Stimulated activated CD4-positive, alpha-beta T cell treated with anti-CD3 and anti-CD28 coated beads, TNF-alpha, amount 100 ng/mL, for 4 hours (primary cell): ENCODE results near the gene ASPHD1.
A peak's percentile ranks its signal among the peaks of the same experiment; 100 is the strongest.
"Not testable (repeated sequence)": the region's sequence is repeated elsewhere in the genome, so short reads cannot be mapped to it uniquely, and the experiment has no call there.

ENCODE experiments used
- DNase-seq, 3 experiments: peaks; one replicate each; pipeline ENCODE4 v3.0.0-alpha.2; 2020; ENCODE audit warnings: low read depth in 3 of 3

ASPHD1 gene

DNA sequence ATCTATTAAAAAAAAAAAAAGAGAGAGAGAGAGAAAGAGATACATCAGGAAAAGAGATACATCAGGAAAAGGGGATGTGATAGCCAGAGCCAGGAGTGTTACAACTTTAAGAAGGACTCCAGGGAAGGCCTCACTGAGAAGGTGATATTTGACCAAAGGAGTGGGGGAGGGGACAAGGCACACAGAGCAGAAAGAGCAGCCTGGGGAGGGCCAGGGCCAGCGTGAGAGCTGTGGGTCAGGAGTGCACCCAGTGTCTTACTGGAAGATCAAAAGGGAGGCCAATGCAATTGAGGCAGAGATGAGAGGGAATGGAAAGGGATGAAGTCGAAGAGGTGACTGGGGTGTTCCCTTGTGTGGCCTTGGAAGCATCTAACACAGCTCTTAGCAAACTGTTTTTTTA is 7.7 kb downstream of the ASPHD1 start:
- no peak for DNase-seq

GRCh38 chr16:29908719-29909220 is 8.5 kb downstream of the ASPHD1 start:
- DNase-seq = no peak

DNA sequence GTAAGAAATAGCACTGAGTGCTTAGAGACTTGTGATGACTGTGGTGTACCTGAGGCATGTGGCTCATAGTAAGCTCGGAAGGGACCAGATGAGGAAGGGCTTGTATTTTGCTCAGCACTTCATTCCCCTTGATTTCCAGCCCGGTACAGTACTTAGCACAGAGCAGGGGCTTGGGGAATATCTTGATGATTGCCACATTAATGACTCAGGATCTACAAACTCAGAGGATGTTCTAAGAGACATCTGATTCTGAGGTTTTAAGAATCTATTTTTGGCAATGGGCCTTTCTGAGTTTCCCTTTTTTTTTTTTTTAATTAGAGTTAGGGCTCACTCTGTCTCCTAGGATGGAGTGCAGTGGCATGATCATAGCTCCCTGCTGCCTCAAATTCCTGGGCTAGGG is 9.1 kb downstream of the ASPHD1 start:
- no peak for DNase-seq

DNA sequence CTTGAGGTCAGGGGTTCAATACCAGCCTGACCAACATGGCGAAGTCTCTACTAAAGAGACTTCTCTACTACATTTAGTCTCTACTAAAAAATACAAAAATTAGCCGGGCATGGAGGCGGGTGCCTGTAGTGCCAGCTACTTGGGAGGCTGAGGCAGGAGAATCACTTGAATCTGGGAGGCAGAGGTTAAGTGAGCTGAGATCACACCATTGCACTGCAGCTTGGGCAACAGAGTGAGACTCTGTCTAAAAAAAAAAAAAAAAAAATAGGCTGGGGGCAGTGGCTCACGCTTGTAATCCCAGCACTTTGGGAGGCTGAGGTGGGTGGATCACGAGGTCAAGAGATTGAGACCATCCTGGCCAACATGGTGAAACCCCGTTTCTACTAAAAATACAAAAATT is 9.6 kb downstream of the ASPHD1 start:
- not testable (repeated sequence) for DNase-seq

DNA sequence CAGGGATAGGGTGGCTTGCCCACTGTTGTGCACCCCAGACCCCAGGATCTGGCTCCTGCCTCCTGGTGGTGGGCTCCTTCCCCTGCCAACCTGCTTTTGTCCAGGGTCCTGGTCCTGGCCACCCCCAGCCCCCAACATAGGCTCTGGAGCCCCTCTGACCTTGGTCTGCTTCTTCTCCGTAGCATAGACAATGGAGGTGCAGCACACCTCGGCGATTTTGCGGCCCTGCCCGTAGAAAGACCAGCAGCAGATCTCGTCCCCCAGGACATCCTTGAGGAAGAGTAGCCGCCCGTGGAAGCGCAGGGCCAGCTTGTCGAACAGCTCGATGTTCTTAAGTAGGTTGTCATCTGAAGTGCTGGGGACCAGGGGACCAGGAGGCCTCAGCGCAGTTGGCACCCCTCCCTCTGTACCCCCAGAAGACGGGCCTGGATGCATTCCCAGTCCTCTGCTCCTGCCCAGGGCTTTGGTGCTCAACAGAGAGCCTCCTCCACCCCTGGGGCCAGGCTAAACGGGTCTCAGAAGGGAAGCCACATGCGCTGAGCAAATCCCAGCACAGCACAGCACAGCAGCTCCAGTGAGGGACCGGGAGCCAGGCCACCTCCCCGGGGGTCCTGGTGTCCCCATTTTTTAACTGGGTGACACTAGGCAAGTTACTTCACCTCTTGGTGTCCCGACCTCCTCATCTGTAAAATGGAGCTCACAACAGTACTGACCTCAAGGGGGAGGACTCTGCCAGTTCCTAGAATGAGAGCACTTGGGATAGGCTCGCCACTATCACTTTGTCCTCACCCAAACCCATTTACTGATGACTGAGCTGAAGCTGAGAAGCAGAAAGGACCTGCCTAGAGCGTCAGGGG is 10.8 kb downstream of the ASPHD1 start:
- no peak for DNase-seq

GRCh38 chr16:29911676-29912010 is 11.4 kb downstream of the ASPHD1 start:
- no peak for DNase-seq

DNA sequence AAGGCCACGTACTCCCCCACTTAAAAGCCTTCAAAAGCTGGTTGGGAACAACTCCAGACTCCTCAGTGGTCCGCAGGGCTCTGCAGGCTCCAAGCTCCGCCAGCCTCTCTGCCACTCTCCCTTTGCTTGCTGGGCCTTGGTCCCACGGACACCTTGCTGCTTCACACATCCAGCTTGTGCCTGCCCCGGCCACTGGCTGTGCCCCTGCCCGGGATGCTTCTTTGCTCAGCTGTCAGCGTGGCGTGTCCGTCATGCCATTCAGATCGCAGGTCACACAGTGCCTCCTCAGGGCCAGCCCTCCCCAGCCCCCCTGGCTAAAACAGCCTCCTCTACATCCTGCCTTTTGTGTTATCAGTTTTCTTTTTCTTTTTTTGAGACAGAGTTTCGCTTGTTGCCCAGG is 11.8 kb downstream of the ASPHD1 start:
- no peak for DNase-seq

GRCh38 chr16:29913514-29913913 is 13.2 kb downstream of the ASPHD1 start:
- DNase-seq = no peak

DNA sequence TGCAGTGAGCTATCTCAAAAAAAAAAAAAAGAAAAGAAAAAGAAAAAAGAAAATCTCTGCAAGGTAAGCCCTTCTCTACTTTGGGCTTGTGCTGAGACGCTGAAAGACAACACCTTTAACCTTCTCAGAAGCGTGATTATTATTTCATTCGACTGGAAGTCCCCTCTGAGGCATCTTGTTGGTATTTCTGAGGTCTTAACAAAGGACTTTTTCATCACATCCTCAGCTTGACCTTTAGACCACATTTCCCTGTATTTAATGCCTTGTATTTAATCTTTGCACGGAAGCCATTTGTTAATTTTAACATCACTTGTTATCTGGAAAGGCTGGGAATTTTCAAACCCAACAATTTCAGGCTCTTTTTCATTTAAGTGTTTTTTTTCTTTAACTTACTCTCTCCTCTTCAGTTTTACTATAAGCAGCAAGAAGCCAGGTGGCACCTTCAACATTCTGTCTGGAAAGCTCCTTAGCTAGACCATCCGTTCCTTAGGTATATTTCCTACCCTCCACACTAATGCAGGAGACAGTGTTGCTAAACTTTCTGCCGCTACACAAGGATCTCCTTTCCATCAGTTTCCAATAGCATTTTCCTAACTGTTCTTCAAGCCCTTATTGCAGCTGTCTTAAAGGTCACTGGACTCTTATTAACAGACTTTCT is 15.4 kb downstream of the ASPHD1 start:
- DNase-seq = no peak

DNA sequence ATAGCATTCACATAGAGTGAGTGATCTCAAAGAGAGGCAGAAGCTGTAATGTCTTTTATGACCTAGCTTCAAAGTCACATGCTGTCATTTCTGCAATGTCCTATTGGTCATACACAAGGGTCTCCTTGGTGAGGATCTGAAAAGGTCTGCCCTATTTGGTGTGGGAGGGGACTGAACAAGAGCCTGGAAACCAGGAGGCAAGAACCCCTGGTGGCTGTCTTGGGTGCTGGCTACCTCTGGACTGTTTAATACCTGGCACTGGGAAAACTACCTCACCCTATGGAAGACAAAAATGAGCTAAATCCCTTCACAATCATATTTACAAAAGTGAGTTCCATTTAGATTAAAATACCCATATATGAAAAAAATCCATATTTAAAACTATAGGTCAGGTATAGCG is 16.7 kb downstream of the ASPHD1 start:
- DNase-seq = no peak

GRCh38 chr16:29920288-29921033 is 20.2 kb downstream of the ASPHD1 start:
- no peak for DNase-seq

DNA sequence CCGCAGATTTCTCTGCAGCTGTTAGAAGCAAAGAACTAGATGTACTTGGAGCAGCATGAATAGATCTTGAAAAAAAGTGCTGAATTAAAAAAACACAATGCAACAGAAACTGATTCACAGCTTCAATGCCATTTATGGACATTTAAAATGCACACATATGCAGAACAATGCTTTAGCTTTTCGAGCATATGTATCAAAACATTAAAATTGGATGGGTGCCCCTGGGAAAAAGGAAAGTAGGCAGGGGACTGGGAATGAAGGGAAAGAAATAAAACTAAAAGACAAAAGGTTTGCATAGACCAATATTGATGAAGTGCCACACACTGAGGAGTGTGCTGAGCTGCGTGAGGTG is 20.7 kb downstream of the ASPHD1 start:
- DNase-seq = no peak

DNA sequence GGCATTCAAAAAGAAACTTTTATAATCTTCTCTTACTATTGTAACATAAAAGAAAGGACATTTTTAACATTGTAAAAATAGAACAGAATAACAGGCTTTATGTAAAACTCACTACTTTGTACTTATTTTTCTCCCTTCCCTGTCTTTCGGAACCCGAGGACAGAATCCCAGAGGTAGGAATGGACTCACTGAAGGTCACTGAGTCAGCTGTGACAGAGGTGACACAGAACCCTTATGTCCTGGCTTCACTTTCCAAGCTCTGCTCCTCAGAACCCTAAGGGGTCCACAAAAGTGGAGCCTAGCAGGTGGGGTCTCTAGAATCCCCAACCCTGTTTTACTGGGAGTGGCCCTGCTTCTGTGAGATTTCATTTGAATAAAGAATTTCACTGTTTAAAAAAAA is 22.0 kb downstream of the ASPHD1 start:
- DNase-seq = no peak

GRCh38 chr16:29922986-29923501 is 22.8 kb downstream of the ASPHD1 start:
- DNase-seq = no peak

DNA sequence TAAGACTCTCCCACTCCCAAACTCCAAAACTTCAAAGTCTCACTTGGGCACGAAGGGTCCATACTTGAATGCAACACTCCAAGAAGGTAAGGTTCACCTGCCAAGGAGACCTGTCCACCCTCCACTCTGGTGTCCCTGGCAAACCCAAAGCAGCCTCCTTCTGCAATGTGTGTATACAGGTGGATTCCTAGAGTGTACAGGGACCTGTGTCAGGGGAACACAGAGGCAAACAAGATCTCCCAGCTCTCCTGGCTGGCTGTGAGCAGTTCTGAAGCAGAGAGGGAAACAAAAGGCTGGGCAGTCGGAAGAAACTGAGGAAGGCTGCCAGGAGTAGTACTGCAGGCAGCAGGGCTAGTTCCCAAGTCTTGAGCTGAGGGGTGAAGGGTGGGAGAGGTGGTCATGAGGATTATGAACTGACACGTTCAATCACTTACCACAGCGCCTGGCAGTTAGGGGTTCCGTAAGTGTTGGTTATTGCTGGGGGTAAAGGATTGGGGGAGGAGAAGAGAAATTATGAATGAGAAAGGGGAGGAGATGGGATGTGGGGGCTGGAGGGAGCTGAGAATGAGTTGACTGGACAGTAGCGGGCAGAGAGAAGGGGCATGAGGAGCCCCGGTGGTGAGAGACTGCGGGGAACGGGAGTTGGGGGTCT is 24.9 kb downstream of the ASPHD1 start:
- DNase-seq = no peak

DNA sequence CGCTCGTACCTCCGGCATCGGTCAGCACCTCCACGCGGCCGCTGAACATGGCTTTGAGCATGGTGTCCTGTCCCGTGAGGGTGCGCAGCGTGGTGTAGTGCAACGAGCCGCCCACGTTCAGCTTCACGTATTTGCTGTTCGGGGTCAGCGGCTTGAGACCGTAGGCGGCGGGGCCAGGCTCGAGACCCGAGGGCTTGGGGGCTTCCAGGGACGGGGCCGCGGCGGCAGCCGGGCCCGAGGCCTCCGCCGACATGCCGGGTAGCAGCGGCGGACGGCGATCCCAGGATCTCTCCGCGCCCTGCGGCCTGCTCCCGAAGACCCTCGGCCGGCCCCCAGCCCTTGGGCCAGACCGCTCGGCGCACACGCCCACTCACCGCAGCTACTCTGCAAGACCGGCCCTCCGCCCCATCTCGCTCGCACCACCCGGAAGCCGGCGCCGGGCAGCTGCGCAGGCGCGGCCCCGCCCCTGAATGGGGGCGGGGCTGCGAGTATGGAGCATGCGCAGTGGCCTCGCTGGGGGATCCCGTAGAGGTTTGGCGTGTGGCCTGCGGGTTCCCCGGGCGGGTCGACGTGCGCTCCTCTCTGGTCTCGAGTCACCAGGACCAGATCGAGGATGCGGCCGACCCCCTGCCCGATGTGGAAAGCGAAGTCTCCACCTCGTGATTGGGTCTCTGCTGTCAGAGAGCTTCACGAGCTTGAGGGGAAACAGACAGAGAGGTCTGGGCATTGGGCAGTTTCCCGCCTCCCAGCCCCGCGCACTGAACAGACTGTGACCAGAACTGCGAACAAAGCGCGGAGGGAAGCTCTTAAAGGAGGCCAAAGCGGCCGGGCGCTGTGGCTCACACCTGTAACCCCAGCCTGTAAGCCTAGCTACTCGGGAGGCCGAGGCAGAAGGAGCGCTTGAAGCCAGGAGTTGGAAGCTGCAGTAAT is 25.8 kb downstream of the ASPHD1 start, which contains the start of gene KCTD13:
KCTD13 (minus strand) TSS at position 446 of the 930 bp plus-strand sequence; CDS start at position 253, 193 bp downstream.
- peak; percentile 85 to 89 (median 85) for DNase-seq

GRCh38 chr16:29926711-29927052 is 26.4 kb downstream of the ASPHD1 start:
- no peak for DNase-seq

DNA sequence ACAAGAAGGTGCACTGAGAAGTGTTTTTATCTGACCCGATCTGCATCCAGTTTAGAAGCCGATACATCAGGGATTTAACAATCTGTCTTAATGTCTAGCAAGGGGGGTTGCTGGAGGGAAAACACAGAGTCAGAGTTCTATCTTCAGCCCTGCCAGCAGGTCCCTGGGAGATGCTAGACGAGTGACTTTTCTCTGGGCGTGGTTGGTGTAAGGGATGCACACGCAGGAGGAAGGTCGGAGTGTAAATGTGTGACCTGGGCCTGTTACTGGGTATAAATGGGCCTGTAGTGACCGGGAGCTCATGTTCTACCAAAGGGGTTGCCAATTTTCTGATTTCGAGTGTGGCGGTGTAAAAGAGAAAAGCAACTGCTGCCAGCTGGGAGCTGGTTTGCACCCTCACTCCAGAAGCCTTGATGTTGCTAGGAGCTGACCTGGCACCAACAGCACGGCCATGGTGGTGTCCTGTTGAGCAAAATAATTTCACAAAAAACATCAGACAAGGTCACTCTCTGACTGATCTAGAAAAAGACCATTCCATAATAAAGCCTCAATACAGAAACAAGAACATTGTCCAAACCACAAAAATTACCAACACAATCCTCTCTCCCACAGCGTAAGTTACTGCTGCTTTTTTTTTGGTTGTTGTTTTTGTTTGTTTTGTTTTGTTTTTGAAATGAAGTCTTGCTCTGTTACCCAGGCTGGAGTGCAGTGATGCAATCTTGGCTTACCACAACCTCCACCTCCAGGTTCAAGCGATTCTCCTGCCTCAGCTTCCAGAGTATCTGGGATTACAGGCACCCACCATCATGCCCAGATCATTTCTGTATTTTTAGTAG is 27.0 kb downstream of the ASPHD1 start:
- no peak for DNase-seq

DNA sequence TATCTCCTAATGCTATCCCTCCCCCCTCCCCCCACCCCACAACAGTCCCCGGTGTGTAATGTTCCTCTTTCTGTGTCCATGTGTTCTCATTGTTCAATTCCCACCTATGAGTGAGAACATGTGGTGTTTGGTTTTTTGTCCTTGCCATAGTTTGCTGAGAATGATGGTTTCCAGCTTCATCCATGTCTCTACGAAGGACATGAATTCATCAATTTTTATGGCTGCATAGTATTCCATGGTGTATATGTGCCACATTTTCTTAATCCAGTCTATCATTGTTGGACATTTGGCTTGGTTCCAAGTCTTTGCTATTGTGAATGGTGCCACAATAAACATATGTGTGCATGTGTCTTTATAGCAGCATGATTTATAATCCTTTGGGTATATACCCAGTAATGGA is 31.5 kb downstream of the ASPHD1 start:
- not testable (repeated sequence) for DNase-seq

GRCh38 chr16:29940656-29941055 is 40.4 kb downstream of the ASPHD1 start:
- no peak for DNase-seq
